Ishikawa (cell line): ENCODE results near the gene TNRC6C.

Source experiments
- CEBPB ChIP-seq: IDR thresholded peaks from 2 replicates; pipeline ENCODE4 v1.6.1; 2012
- CREB1 ChIP-seq: IDR thresholded peaks from 2 replicates; pipeline ENCODE4 v1.6.1; 2012; ENCODE audit warnings: low read depth
- EGR1 ChIP-seq: IDR thresholded peaks from 2 replicates; pipeline ENCODE4 v1.6.1; 2012
- EP300 ChIP-seq: IDR thresholded peaks from 2 replicates; pipeline ENCODE4 v1.6.1; 2012; ENCODE audit warnings: borderline replicate concordance
- MAX ChIP-seq: IDR thresholded peaks from 2 replicates; pipeline ENCODE4 v1.6.1; 2012
- RAD21 ChIP-seq: IDR thresholded peaks from 2 replicates; pipeline ENCODE4 v1.6.1; 2012; ENCODE audit warnings: low read depth
- TAF1 ChIP-seq: IDR thresholded peaks from 2 replicates; pipeline ENCODE4 v1.6.1; 2012; ENCODE audit warnings: low read depth, mild to moderate bottlenecking
- TCF12 ChIP-seq: IDR thresholded peaks from 2 replicates; pipeline ENCODE4 v1.6.1; 2012; ENCODE audit warnings: low read depth
- YY1 ChIP-seq: IDR thresholded peaks from 2 replicates; pipeline ENCODE4 v1.6.1; 2012; ENCODE audit warnings: low read depth
- ZBTB7A ChIP-seq: IDR thresholded peaks from 2 replicates; pipeline ENCODE4 v1.6.1; 2012; ENCODE audit warnings: low read depth

DNA sequence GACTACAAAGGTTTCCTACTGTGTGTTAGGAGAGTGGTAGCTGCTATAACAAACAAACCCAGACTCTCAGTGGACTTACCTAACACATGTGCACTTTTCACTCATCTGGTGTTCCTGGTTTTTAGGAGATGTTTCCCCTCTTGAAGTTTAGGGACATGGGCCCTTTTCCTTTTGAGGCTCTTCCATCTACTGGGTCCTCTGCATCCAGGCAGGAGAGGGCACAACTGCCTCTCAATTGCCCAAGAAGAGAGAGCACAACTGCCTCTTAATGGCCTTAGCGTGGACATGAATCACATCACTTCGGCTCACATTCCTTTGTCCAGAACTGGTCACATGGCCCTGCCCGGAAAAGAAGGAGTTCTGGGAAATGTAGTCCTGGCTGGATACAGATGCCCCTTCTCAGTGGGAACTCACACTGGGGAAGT, 9.8 kb upstream of the TNRC6C start:
- no peak for TF ChIP-seq MAX
- no peak for TF ChIP-seq CREB1
- TF ChIP-seq CEBPB = no peak
- no peak for TF ChIP-seq EP300
- TF ChIP-seq EGR1 = no peak
- no peak for TF ChIP-seq TCF12
- no peak for TF ChIP-seq ZBTB7A
- no peak for TF ChIP-seq YY1
- TF ChIP-seq RAD21 = no peak
- no peak for TF ChIP-seq TAF1
